Measurements from ENCODE around the gene IGIP. TPM values are rescaled to one million over a fixed set of nuclear protein-coding genes. Genes with fewer than 3 reads are reported as not detected.

IGIP gene
- total and polyA plus RNA-seq, 2 of the 8 experiments (the other 6 are each of a cell fraction or from before 2014, with no cell fraction given): 0.32 to 0.69 TPM

GRCh38 chr5:140109018-140109758 lies 16.5 kb upstream of the IGIP start (continued):
- TF ChIP-seq GABPA (IDR thresholded peaks at IDR 0.05; ENCODE audit: borderline replicate concordance, insufficient read depth, low read length): no peak
- no peak for TF ChIP-seq HDAC2 (IDR thresholded peaks at IDR 0.05; ENCODE audit: borderline replicate concordance in 1 of 2, low read depth in 2 of 2, low read length in 2 of 2)
- TF ChIP-seq ZNF274 (IDR thresholded peaks at IDR 0.05; ENCODE audit: borderline replicate concordance, extremely low read depth, low read length): no peak

All from H1 (cell line).